ENCODE data around the gene ADAMTSL3. TPM values are rescaled to one million over a fixed set of nuclear protein-coding genes. Genes with fewer than 3 reads are reported as not detected.
"Not testable (repeated sequence)": the region's sequence is repeated elsewhere in the genome, so short reads cannot be mapped to it uniquely, and the experiment has no call there.

The ADAMTSL3 gene
- polyA plus RNA-seq, 3 donors, result 3.0 to 4.5 (median 3.5) TPM

- no peak for DNase-seq (ENCODE audit: low read depth in 3 of 3, low spot score in 2 of 3)
These were observed 347.1 kb downstream of the ADAMTSL3 start for GRCh38 chr15:84001037-84001436.

GRCh38 chr15:84001655-84002054 lies 347.7 kb downstream of the ADAMTSL3 start:
- no peak for DNase-seq (ENCODE audit: low read depth in 3 of 3, low spot score in 2 of 3)

- no peak for DNase-seq (ENCODE audit: low read depth in 3 of 3, low spot score in 2 of 3)
These were observed 350.0 kb downstream of the ADAMTSL3 start for GRCh38 chr15:84003791-84004503.

GRCh38 chr15:84006421-84006820 lies 352.5 kb downstream of the ADAMTSL3 start:
- no peak for DNase-seq (ENCODE audit: low read depth in 3 of 3, low spot score in 2 of 3)

GRCh38 chr15:84009616-84010015 lies 355.7 kb downstream of the ADAMTSL3 start:
- no peak for DNase-seq (ENCODE audit: low read depth in 3 of 3, low spot score in 2 of 3)

GRCh38 chr15:84010246-84010645 lies 356.3 kb downstream of the ADAMTSL3 start:
- DNase-seq (ENCODE audit: low read depth in 3 of 3, low spot score in 2 of 3), result no peak

- DNase-seq (ENCODE audit: low read depth in 3 of 3, low spot score in 2 of 3), result no peak
These were observed 362.4 kb downstream of the ADAMTSL3 start for GRCh38 chr15:84016371-84016770.

- no peak for DNase-seq (ENCODE audit: low read depth in 3 of 3, low spot score in 2 of 3)
These were observed 368.6 kb downstream of the ADAMTSL3 start for GRCh38 chr15:84022516-84022915.

- no peak for DNase-seq (ENCODE audit: low read depth in 3 of 3, low spot score in 2 of 3)
These were observed 369.7 kb downstream of the ADAMTSL3 start for GRCh38 chr15:84023636-84024035.

- DNase-seq (ENCODE audit: low read depth in 3 of 3, low spot score in 2 of 3), result no peak
These were observed 380.1 kb downstream of the ADAMTSL3 start for GRCh38 chr15:84033793-84034553.

GRCh38 chr15:84034578-84035398 lies 380.9 kb downstream of the ADAMTSL3 start:
- DNase-seq (ENCODE audit: low read depth in 3 of 3, low spot score in 2 of 3), result peak in 1 of 3 donors; percentile 2

GRCh38 chr15:84035399-84035766 lies 381.5 kb downstream of the ADAMTSL3 start:
- DNase-seq (ENCODE audit: low read depth in 3 of 3, low spot score in 2 of 3), result peak in 2 of 3 donors; percentile 2 to 15

GRCh38 chr15:84037301-84037700 lies 383.4 kb downstream of the ADAMTSL3 start:
- DNase-seq (ENCODE audit: low read depth in 3 of 3, low spot score in 2 of 3), result no peak

- not testable (repeated sequence) for DNase-seq (ENCODE audit: low read depth in 3 of 3, low spot score in 2 of 3)
These were observed 388.6 kb downstream of the ADAMTSL3 start for GRCh38 chr15:84042434-84043056.

GRCh38 chr15:84046064-84046637 lies 392.2 kb downstream of the ADAMTSL3 start:
- no peak for DNase-seq (ENCODE audit: low read depth in 3 of 3, low spot score in 2 of 3)

GRCh38 chr15:84049480-84049879 lies 395.6 kb downstream of the ADAMTSL3 start:
- DNase-seq (ENCODE audit: low read depth in 3 of 3, low spot score in 2 of 3), result not testable (repeated sequence)

- DNase-seq (ENCODE audit: low read depth in 3 of 3, low spot score in 2 of 3), result no peak
These were observed 396.2 kb downstream of the ADAMTSL3 start for GRCh38 chr15:84050076-84050475.

GRCh38 chr15:84051146-84051545 lies 397.2 kb downstream of the ADAMTSL3 start:
- DNase-seq (ENCODE audit: low read depth in 3 of 3, low spot score in 2 of 3), result not testable (repeated sequence)

- DNase-seq (ENCODE audit: low read depth in 3 of 3, low spot score in 2 of 3), result not testable (repeated sequence)
These were observed 400.6 kb downstream of the ADAMTSL3 start for GRCh38 chr15:84054544-84054943.

- DNase-seq (ENCODE audit: low read depth in 3 of 3, low spot score in 2 of 3), result no peak
These were observed 403.9 kb downstream of the ADAMTSL3 start for GRCh38 chr15:84057714-84058331.
